ENCODE results near the gene TBXAS1.

Gene TBXAS1

GRCh38 chr7:139991269-139991666 is 162.2 kb downstream of the TBXAS1 start:
- POLR2A ChIA-PET = no interaction called here
- CTCF ChIA-PET = interaction anchor here (2.4 kb wide), 1 partner anchor 372 kb away, joined by 10 read pairs; no protein-coding TSS in a partner anchor
- H3K4me3 ChIP-seq (ENCODE audit: low read depth, low read length) = no peak overlapping the region
- no peak for DNase-seq (ENCODE audit: low read depth, low spot score)
- TF ChIP-seq CTCF (IDR thresholded peaks at IDR 0.05; ENCODE audit: insufficient read depth, low read length, missing control alignments) = no peak

DNA sequence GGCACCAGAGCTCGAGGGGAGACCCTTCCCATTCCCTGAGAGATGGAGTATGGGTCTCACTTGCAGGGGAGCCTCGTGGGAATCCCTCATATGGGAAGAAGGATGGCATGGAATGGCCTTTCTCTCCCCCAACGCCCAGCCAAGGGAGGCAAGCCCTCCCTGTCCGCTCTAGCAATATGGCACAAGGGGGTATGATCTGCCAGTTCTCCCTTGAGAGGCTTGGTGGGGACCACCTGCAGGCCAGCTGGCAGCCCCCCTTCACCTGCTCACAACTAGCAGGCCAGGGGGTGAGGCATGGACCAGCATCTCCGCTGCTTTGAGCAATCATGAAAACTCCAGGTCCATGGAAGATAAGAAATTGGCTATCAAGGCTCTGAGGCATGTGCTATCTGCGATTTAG is 162.8 kb downstream of the TBXAS1 start:
- no peak for DNase-seq (ENCODE audit: low read depth, low spot score)
- ChIA-PET CTCF (interaction anchor here (2.4 kb wide), 1 partner anchor 373 kb away, joined by 10 read pairs; no protein-coding TSS in a partner anchor), POLR2A (no interaction called here)
- TF ChIP-seq CTCF (IDR thresholded peaks at IDR 0.05; ENCODE audit: insufficient read depth, low read length, missing control alignments) = no peak
- H3K4me3 ChIP-seq (ENCODE audit: low read depth, low read length) = no peak overlapping the region

- DNase-seq (ENCODE audit: low read depth, low spot score) = no peak
- ChIA-PET POLR2A (no interaction called here), CTCF (interaction anchor here (0.9 to 2.8 kb wide), 3 partner anchors 11 to 373 kb away, joined by 3 to 15 read pairs (median 10); no protein-coding TSS in a partner anchor)
- no peak overlapping the region for H3K4me3 ChIP-seq (ENCODE audit: low read depth, low read length)
- TF ChIP-seq CTCF (IDR thresholded peaks at IDR 0.05; ENCODE audit: insufficient read depth, low read length, missing control alignments) = no peak
Measured at GRCh38 chr7:139992353-139993044, 163.4 kb downstream of the TBXAS1 start.

DNA sequence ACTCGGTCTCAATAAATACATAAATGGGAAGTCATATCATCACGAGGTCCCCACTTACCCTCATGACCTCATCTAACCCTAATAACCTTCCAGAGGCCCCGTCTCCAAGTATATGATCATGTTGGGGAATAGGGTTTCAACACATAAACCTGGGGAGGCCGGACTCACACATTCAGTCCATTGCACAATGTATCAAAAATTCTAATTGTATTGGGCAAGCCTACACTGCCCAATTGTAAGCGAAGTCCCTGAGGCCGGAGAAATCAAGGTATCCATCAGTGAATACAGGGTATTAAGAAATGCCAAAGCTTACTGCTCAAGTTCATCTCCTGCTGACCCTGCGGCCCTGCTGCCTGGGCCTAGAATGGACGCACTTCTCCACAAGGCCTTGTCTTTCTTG is 164.1 kb downstream of the TBXAS1 start:
- POLR2A ChIA-PET = no interaction called here
- no peak for TF ChIP-seq CTCF (IDR thresholded peaks at IDR 0.05; ENCODE audit: insufficient read depth, low read length, missing control alignments)
- DNase-seq (ENCODE audit: low read depth, low spot score) = no peak
- CTCF ChIA-PET = interaction anchor here (0.9 to 2.8 kb wide), 5 partner anchors 10 to 374 kb away, joined by 3 to 15 read pairs (median 10); no protein-coding TSS in a partner anchor
- no peak overlapping the region for H3K4me3 ChIP-seq (ENCODE audit: low read depth, low read length)

- TF ChIP-seq CTCF (IDR thresholded peaks at IDR 0.05; ENCODE audit: insufficient read depth, low read length, missing control alignments) = no peak
- no peak for DNase-seq (ENCODE audit: low read depth, low spot score)
- POLR2A ChIA-PET = no interaction called here
- no peak overlapping the region for H3K4me3 ChIP-seq (ENCODE audit: low read depth, low read length)
- CTCF ChIA-PET = interaction anchor here (0.9 to 2.8 kb wide), 5 partner anchors 10 to 374 kb away, joined by 3 to 15 read pairs (median 10); no protein-coding TSS in a partner anchor
Measured at GRCh38 chr7:139993592-139993991, 164.5 kb downstream of the TBXAS1 start.

DNA sequence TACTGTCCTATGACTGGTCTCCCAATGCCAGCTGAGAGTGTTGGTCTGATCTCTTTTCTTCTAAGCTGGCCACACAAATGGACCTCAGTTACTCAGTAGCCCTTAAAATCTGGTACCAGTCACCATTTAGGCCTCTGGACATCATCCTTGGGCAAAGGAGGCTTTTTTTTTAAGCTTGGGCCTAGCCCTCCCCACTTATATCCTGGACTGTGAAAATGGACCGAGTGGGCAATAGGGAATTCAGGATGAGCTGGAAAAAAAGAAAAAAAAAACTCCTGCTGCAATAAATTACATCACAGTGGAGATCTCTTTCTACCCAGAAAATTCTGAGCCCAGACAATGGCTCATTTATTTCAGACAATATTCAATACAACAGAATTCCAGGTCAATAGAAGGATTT is 165.3 kb downstream of the TBXAS1 start:
- no peak for DNase-seq (ENCODE audit: low read depth, low spot score)
- TF ChIP-seq CTCF (IDR thresholded peaks at IDR 0.05; ENCODE audit: insufficient read depth, low read length, missing control alignments) = no peak
- CTCF ChIA-PET = interaction anchor here (0.8 to 2.8 kb wide), 5 partner anchors 9 to 392 kb away, joined by 3 to 15 read pairs (median 10); no protein-coding TSS in a partner anchor
- POLR2A ChIA-PET = interaction anchor here (1.2 kb wide), 1 partner anchor 260 kb away, joined by 3 read pairs; no protein-coding TSS in a partner anchor
- no peak overlapping the region for H3K4me3 ChIP-seq (ENCODE audit: low read depth, low read length)
